Measurements from ENCODE around the gene NR2E1.
A peak's percentile ranks its signal among the peaks of the same experiment; 100 is the strongest.

Gene NR2E1

GRCh38 chr6:108163267-108163643, 2.6 kb upstream of the NR2E1 start:
- no peak overlapping the region for H3K27ac ChIP-seq
- TF ChIP-seq ZFX (IDR thresholded peaks at IDR 0.05; ENCODE audit: borderline replicate concordance): no peak
- peak; percentile 31 for TF ChIP-seq CTCF (IDR thresholded peaks at IDR 0.05)

- TF ChIP-seq CTCF (IDR thresholded peaks at IDR 0.05) (no peak), ZFX (IDR thresholded peaks at IDR 0.05; ENCODE audit: borderline replicate concordance) (no peak)
- H3K27ac ChIP-seq: no peak overlapping the region
These were observed 1.9 kb upstream of the NR2E1 start for GRCh38 chr6:108163644-108164542.

GRCh38 chr6:108164543-108164814, 1.3 kb upstream of the NR2E1 start:
- TF ChIP-seq ZFX (IDR thresholded peaks at IDR 0.05; ENCODE audit: borderline replicate concordance): no peak
- no peak for TF ChIP-seq CTCF (IDR thresholded peaks at IDR 0.05)
- no peak overlapping the region for H3K27ac ChIP-seq

GRCh38 chr6:108164815-108165706, 761 bp upstream of the NR2E1 start:
- no peak overlapping the region for H3K27ac ChIP-seq
- TF ChIP-seq CTCF (IDR thresholded peaks at IDR 0.05) (no peak), ZFX (IDR thresholded peaks at IDR 0.05; ENCODE audit: borderline replicate concordance) (no peak)

- H3K27ac ChIP-seq: no peak overlapping the region
- TF ChIP-seq ZFX (IDR thresholded peaks at IDR 0.05; ENCODE audit: borderline replicate concordance) (no peak), CTCF (IDR thresholded peaks at IDR 0.05) (no peak)
These were observed 1.0 kb downstream of the NR2E1 start for GRCh38 chr6:108166664-108167448.

GRCh38 chr6:108167449-108168089, 1.7 kb downstream of the NR2E1 start:
- no peak for TF ChIP-seq ZFX (IDR thresholded peaks at IDR 0.05; ENCODE audit: borderline replicate concordance)
- TF ChIP-seq CTCF (IDR thresholded peaks at IDR 0.05): no peak
- no peak overlapping the region for H3K27ac ChIP-seq

Data from 22Rv1 (cell line).